Pulmonary artery endothelial cell (primary cell): ENCODE results near the gene MEOX2. TPM values are rescaled to one million over a fixed set of nuclear protein-coding genes. Genes with fewer than 3 reads are reported as not detected.

Source experiments
- DNase-seq: peaks from one replicate; pipeline ENCODE4 v3.0.0-alpha.2; 2011; ENCODE audit warnings: low read depth, low spot score
- total RNA-seq: library from RNA; depleted of rRNA; stranded (reverse); fragments of >200 nt; gene quantifications from 2 replicates; pipeline ENCODE4 v1.2.3, GENCODE V29; 2014

The MEOX2 gene
- total RNA-seq, 1 donor from 2014 or later = not detected

- no peak for DNase-seq
Observed at GRCh38 chr7:15612205-15612604, 74.3 kb downstream of the MEOX2 start.

- DNase-seq = no peak
Observed at GRCh38 chr7:15610503-15610902, 76.0 kb downstream of the MEOX2 start.

GRCh38 chr7:15609287-15609686 is 77.2 kb downstream of the MEOX2 start:
- DNase-seq = no peak

GRCh38 chr7:15607529-15608210 is 78.8 kb downstream of the MEOX2 start:
- DNase-seq = no peak

- DNase-seq = no peak
Observed at GRCh38 chr7:15606561-15606960, 79.9 kb downstream of the MEOX2 start.

- DNase-seq = no peak
Observed at GRCh38 chr7:15604166-15604565, 82.3 kb downstream of the MEOX2 start.

GRCh38 chr7:15603124-15603523 is 83.4 kb downstream of the MEOX2 start:
- no peak for DNase-seq

- DNase-seq = no peak
Observed at GRCh38 chr7:15602236-15602635, 84.2 kb downstream of the MEOX2 start.

GRCh38 chr7:15601175-15601574 is 85.3 kb downstream of the MEOX2 start:
- DNase-seq = no peak

GRCh38 chr7:15600298-15600697 is 86.2 kb downstream of the MEOX2 start:
- DNase-seq = no peak

GRCh38 chr7:15594461-15594860 is 92.0 kb downstream of the MEOX2 start:
- no peak for DNase-seq

GRCh38 chr7:15593382-15593781 is 93.1 kb downstream of the MEOX2 start:
- no peak for DNase-seq

GRCh38 chr7:15586266-15586665 is 100.2 kb downstream of the MEOX2 start:
- DNase-seq = no peak

GRCh38 chr7:15584575-15584974 is 101.9 kb downstream of the MEOX2 start:
- no peak for DNase-seq

- DNase-seq = no peak
Observed at GRCh38 chr7:15582773-15583172, 103.7 kb downstream of the MEOX2 start.

GRCh38 chr7:15581352-15581951 is 105.0 kb downstream of the MEOX2 start:
- DNase-seq = no peak

GRCh38 chr7:15580604-15581351 is 105.7 kb downstream of the MEOX2 start:
- no peak for DNase-seq

- no peak for DNase-seq
Observed at GRCh38 chr7:15577600-15577999, 108.9 kb downstream of the MEOX2 start.

- peak; percentile 3 for DNase-seq
Observed at GRCh38 chr7:15571301-15571878, 115.1 kb downstream of the MEOX2 start.

GRCh38 chr7:15567652-15568051 is 118.8 kb downstream of the MEOX2 start:
- DNase-seq = no peak

- DNase-seq = no peak
Observed at GRCh38 chr7:15567036-15567435, 119.4 kb downstream of the MEOX2 start.

- no peak for DNase-seq
Observed at GRCh38 chr7:15566476-15566875, 120.0 kb downstream of the MEOX2 start.
